HG03571 (cell line): Measurements from ENCODE around the gene ESPN.
"Not testable (repeated sequence)": the region's sequence is repeated elsewhere in the genome, so short reads cannot be mapped to it uniquely, and the experiment has no call there.

Experiments
- ATAC-seq: cut with Tn5 transposase; IDR thresholded peaks from one replicate; pipeline ENCODE4 v1.9.1; 2021; ENCODE audit not compliant: unreplicated experiment

Gene ESPN

DNA sequence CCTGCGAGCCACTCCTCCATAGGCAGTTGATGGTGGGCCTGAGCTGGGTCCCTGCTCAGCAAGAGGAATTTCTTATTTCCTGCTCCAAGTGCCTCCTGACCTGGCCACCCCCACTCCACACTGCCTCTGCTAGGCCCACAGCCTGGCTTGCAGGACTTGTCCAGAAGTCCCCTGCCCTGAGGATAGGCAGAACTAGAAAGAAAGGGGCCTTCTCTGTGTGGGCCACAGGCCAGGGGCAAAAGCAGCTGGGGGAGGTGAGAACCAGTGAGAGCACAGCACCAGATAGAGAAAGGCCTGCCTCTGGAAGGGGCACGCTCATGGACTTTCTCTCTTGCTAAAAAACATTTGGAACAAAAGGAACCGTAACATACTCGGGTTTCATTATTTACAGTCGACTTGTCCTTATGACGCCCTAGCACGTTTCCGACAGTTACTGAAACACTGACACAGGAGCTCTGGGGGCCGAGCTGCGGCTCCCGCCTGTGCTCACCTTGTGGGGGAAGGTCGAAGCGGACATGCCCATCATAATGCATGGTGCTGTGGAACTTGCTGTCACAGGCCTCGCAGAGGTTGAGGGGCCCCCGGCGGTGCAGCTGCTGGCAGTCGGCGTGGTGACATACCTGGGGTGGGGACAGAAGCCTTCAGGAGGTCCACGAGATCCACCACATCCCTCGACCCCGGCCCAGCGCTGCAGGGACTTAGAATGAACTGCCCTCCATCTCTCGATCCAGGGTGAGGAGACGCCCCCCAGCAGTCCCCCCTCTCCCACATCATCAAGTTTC, 52.7 kb downstream of the ESPN start:
- no peak for ATAC-seq

DNA sequence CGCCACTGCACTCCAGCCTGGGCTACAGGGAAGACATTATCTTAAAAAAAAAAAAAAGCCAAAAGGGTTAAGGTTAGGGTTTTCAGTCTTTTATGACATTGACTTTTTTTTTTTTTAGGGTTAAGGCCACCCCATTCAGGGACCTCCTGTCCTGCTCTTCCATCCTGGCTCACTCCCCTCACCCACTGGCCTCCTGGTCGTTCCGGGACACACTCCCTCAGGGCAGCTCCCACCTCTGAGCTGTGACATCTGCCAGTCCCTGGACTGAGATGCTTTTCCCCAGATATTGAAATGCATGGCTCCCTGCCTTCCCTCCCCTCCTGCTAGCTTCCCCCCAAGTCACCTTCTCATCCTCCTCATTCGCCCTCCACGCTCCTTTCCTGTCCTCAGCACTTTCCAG, 57.2 kb downstream of the ESPN start:
- no peak for ATAC-seq

DNA sequence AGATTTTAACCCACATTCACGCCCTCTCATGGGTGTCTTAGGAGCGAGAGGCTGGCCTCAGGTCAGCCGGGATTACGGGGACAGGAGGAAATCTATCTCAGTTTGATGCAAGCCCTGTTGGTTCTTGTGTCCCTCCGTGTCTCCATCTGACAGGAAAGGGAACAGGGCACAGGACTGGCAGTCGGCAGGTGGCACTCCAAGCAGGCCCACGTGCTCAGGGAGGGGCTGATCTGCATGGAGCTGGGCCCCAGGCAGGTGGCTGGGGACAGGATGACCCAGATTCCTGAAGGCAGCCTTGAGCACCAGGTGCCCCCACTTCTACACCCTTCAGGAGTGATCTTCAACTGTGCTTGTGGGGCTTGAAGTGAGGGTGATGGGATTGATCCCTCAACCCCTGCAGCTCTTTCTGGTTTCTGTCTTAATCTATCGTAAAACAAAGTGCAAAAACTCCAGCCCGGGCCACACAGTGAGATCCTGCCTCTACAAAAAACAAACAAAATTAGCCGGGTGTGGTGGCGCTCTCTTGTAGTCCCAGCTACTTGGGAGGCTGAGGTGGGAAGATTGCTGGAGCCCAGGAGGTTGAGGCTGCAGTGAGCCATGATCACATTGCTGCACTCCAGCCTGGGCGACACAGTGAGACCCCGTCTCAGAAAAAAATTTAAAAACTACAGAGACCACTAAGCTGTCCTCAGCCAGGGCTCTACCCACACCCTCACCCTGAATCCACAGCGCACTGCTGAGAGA, 58.6 kb downstream of the ESPN start:
- ATAC-seq = no peak

DNA sequence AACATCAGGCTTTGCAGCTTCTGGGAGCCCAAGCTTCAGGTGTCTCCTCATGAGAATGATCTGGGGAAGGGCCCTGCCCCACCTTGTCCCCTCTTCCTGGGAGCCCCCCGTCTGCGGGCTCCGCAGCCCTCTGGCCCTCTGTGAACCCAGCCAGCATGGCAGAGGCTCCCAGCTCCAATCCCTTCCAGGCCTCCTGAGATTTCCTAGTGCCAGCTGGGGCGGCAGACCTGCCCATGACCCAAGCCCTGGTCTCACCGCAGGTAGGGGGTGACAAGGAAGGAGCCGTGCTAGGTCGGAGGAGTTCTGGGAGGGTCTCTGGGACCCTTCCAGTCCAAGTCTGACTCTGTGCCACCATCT, 59.2 kb downstream of the ESPN start:
- ATAC-seq = no peak

GRCh38 chr1:6484826-6485167, 60.2 kb downstream of the ESPN start:
- no peak for ATAC-seq

DNA sequence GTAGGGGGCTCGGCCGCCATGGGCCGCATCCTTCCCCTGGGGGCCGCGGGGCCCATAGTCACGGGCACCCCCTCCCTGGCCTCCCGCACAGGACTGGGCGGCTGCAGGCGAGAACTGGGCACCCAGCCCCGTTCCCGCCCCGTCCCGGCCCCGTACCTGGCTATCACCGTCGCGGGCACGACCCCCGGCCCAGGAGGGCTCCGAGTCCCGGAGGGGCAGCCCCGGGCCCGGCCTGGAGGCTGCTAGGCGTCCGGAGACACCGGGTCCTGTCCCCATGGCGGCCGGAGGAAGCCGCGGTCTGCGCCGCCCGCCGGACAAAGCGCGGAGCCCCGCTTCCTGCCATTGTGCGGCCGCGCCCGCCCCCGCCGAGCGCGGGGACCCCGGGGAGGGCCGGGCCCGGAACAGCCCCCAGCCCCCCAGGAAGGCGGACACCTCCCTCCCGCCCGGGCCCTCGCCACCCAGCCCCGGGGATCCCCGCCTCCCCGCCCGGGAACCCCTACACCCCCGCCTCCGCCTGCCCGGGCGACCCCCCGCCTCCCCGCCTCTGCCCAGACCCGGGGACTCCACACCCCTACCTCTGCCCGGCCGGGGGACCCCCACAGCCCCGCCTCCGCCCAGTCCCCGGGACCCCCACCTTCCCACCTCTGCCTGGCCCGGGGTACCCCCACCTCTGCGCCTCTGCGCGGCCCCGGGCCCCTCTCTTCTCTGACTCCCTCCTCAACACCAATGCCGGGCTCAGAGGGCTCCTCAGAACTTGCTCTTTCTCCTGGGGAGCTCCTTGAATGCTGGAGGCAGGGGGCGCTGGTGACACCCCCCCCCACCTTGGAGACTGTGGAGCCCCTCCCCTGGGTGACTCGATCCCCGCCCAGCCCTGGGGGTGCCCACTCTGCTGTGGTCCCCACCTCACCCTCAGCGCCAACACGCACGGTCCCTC, 60.9 kb downstream of the ESPN start:
- ATAC-seq = no peak

DNA sequence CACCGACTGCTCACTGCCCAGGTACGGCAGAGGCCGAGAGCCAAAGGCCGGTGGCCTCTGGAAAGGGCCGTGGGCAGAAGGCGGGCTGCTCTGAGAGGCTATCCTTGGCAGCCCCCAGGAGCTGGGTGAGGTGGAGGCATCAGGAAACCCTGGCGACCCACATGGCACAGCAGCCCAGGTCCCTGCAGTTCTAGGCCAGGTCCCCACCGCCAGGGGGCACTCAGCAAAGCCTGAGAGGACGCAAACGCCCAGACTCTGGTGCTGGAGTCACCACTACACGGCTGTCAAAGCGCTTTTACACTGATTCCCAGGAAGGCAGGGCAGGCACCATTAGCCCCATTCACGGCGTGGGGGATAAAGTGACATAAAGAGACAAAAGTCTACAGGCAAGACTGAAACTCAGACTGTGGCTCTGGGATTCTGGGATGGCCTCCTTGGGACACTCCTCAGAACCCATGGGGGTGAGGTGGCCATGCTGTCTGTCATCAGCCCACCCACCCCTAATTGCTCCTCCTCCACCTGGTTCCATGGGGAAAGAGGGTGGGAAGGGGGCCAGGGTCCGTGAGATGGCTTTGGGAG, 61.9 kb downstream of the ESPN start:
- ATAC-seq = no peak

- ATAC-seq = no peak
These were observed 63.4 kb downstream of the ESPN start for GRCh38 chr1:6487804-6488484.

- no peak for ATAC-seq
These were observed 64.2 kb downstream of the ESPN start for GRCh38 chr1:6488602-6489382.

- ATAC-seq = no peak
These were observed 64.8 kb downstream of the ESPN start for GRCh38 chr1:6489383-6489765.

DNA sequence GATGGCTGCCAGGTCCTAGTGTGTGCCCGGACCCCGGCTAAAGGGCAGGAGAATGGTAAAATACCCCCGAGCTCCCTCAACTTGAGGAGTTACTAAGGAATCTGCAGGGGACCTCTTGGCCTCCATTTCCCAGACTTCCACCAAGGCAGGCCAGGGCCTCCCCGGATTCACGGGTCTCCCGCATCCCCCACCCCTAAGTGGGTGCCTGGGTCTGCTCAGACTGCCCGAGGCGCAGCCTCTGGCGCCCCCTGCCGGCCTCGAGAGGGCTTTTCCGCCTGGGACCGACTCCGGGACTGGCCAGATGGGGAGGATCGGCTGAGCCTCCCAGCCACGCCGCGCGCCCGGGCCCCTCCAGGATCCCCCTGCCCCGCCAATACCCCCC, 65.2 kb downstream of the ESPN start:
- peak; percentile 65 for ATAC-seq

GRCh38 chr1:6490181-6491080, 65.9 kb downstream of the ESPN start:
- ATAC-seq = no peak

DNA sequence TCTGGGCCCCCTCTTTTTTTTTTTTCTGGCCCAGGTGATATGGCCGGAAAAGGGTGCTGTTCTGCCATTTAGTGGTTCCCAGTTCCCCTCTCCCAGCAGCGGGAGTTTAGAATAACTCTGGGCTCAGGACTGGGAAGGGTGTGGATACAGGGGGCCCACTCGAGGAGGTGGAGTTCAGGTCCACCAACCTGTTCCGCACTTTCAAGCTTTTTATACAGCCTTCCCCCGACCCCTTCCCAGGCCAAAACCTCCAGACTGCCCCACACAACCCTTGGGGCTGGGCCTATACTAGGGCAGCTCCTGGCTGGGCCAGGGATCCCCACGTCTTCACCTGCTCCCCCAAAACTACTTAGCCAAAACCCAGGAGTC, 66.5 kb downstream of the ESPN start:
- no peak for ATAC-seq

DNA sequence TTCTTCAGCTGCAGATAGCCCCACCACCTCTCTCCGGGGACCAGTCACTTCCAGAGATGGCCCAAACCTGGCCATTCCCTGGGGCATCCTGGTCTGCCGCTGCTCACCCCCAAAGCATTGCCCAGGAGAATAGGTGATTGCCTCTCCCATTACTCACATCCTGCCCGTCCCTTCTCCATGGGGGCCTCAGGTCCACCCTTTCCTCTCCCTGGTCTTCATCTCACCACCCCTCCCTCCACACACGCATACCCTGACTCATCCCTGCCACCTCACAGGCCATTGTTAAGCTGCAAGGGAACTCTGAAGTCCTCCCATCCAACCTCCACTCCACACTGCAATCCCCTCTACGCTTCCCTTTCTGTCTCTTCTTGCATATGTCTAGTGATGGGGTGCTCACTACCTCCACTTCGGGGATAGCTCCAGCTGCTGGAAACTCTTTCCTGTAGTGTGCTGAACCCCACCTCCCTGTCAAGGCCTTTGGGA, 66.9 kb downstream of the ESPN start, which contains the start of gene PLEKHG5:
TSS of gene PLEKHG5 (minus strand) at position 188 of the 483 bp plus-strand sequence. CDS start 14,096 bp downstream, outside the sequence.
- ATAC-seq = no peak

DNA sequence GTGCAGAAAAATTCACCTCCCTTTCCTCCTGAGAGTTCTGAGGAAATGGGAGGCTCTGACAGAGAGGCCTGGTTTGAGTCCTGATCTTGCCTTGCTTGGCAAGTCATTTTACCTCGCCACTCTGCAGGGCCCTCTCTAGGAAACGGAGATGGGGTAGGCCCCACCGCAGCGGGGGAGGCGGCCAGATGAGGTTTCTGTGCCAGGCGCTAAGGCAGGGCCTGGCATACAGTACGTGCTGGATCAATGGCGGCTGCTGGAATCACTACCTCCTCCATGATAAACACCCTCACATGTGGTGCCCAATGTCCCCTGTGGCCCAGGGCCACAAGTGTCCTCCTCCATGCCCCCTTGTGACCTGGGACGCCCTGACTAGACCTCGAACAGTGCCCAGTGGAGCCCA, 67.4 kb downstream of the ESPN start:
- no peak for ATAC-seq

GRCh38 chr1:6493834-6494223, 69.3 kb downstream of the ESPN start:
- ATAC-seq = not testable (repeated sequence)

DNA sequence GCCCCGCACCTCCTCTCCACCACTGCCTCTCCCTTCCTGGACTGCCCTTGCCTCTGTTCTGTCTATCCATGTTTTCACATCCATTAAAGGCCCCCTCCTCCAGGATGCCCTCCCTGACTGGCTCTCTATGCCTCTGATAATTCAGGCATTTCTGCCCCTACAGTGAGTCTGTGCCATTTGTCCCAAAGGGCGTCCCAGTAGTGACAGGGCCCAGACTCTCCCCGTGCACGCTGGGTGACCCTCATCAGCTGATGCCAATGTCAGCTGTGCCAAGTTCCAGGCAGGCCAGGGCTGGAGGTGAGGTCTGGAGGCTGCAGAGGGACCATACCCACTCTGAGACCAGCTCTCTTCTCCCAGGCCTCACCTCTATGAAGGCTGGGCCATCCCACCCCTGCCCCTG, 70.1 kb downstream of the ESPN start:
- no peak for ATAC-seq

- ATAC-seq = no peak
These were observed 70.5 kb downstream of the ESPN start for GRCh38 chr1:6495041-6495441.
